GM12878 (cell line): ENCODE measurements around the gene LRRIQ4. TPM values are rescaled to one million over a fixed set of nuclear protein-coding genes. Genes with fewer than 3 reads are reported as not detected.

ENCODE experiments used
- BHLHE40 ChIP-seq, 2 experiments: fragments of 450-650 bp in 1 of 2; IDR thresholded peaks; 2 replicates each; pipeline ENCODE4 v1.6.1; 2011 to 2017; ENCODE audit warnings: low read depth in 2 of 2, borderline replicate concordance in 1 of 2, improper control_type of control experiment in 1 of 2, low read length in 1 of 2, mild to moderate bottlenecking in 1 of 2
- CBFB ChIP-seq: IDR thresholded peaks from 2 replicates; pipeline ENCODE4 v1.6.1; 2016; ENCODE audit warnings: antibody characterized with exemption, low read depth
- CHD2 ChIP-seq: IDR thresholded peaks from 2 replicates; pipeline ENCODE4 v1.6.1; 2011; ENCODE audit warnings: low read depth, low read length, improper control_type of control experiment, borderline replicate concordance
- EED ChIP-seq: sonication (generic); IDR thresholded peaks from 2 replicates; pipeline ENCODE4 v1.6.1; 2016; ENCODE audit warnings: antibody characterized with exemption, low read depth
- ELK1 ChIP-seq: IDR thresholded peaks from 2 replicates; pipeline ENCODE4 v1.6.1; 2012; ENCODE audit warnings: low read depth, low read length, improper control_type of control experiment
- IKZF1 ChIP-seq: fragments of 450-650 bp; conservative IDR thresholded peaks from 2 replicates; pipeline ENCODE4 v1.6.1; 2017; ENCODE audit warnings: antibody characterized with exemption, mild to moderate bottlenecking
- IRF5 ChIP-seq: fragments of 450-650 bp; IDR thresholded peaks from 2 replicates; pipeline ENCODE4 v1.6.1; 2017; ENCODE audit warnings: borderline replicate concordance
- NFIC ChIP-seq: IDR thresholded peaks from 2 replicates; pipeline ENCODE4 v1.6.1; 2012; ENCODE audit warnings: low read depth, mild to moderate bottlenecking, inconsistent platforms, low read length, moderate library complexity
- NFXL1 ChIP-seq: fragments of 450-650 bp; IDR thresholded peaks from 2 replicates; pipeline ENCODE4 v1.6.1; 2017; ENCODE audit warnings: antibody characterized with exemption, mild to moderate bottlenecking, borderline replicate concordance
- POLR2A ChIP-seq: IDR thresholded peaks from 2 replicates; pipeline ENCODE4 v1.6.1; 2011; ENCODE audit warnings: low read depth, mild to moderate bottlenecking, low read length
- POU2F2 ChIP-seq: IDR thresholded peaks from 3 replicates; pipeline ENCODE4 v1.6.1; 2011; ENCODE audit warnings: low read depth, mild to moderate bottlenecking, low read length, borderline replicate concordance
- SRF ChIP-seq, 2 experiments: IDR thresholded peaks; 2 replicates each; pipeline ENCODE4 v1.6.1; 2011; ENCODE audit warnings: low read depth in 2 of 2, low read length in 2 of 2, mild to moderate bottlenecking in 1 of 2, moderate library complexity in 1 of 2
- ZBTB40 ChIP-seq: fragments of 450-650 bp; IDR thresholded peaks from 2 replicates; pipeline ENCODE4 v1.6.1; 2016; ENCODE audit warnings: mild to moderate bottlenecking, moderate library complexity, borderline replicate concordance
- ZNF384 ChIP-seq: IDR thresholded peaks from 2 replicates; pipeline ENCODE4 v1.6.1; 2012; ENCODE audit warnings: low read depth, mild to moderate bottlenecking, low read length, improper control_type of control experiment, borderline replicate concordance
- polyA plus RNA-seq, 11 experiments: library from polyadenylated mRNA; depleted of rRNA in 4 of 11; unstranded in 6 of 11; stranded (reverse) in 5 of 11; fragments of >200 nt; fragmentation: Nextera tagmentation in 4 of 11; fragmentation: Illumina TruSeq in 1 of 11; extraction: Ambion mirVana in 4 of 11; extraction: Trizol in 1 of 11; gene quantifications; 1 replicate in 1 of 11; 2 replicates in 10 of 11; pipeline versions ENCODE4 v1.2.1 to v1.2.3, GENCODE V29; 2011 to 2016; ENCODE audit warnings: inconsistent platforms in 2 of 11, missing spikeins in 2 of 11, low read depth in 1 of 11
- total RNA-seq, 4 experiments: library from RNA; depleted of rRNA in 3 of 4; stranded (reverse); fragments of >200 nt in 3 of 4; fragmentation: Illumina TruSeq in 1 of 4; extraction: Trizol in 1 of 4; gene quantifications; 2 replicates each; pipeline versions ENCODE4 v1.2.1 to v1.2.3, GENCODE V29; 2013 to 2021
- TF ChIP-seq, protein P1 (sequence below): IDR thresholded peaks from 2 replicates; pipeline ENCODE4 v1.6.1; 2012; ENCODE audit warnings: low read depth, low read length, improper control_type of control experiment

The LRRIQ4 gene
- total and polyA plus RNA-seq, 10 of the 15 experiments (the other 5 are each of a cell fraction or from before 2014, with no cell fraction given): 0.06 to 0.21 (median 0.14) TPM; not detected in 3

- peak; percentile 70; the same call in 1 of the 2 replicates for TF ChIP-seq ZBTB40
- TF ChIP-seq SRF (IDR thresholded peaks at IDR 0.05; ENCODE audit: low read depth in 2 of 2, low read length in 2 of 2): 0 out of 4 replicates have a peak, but pooled peaks of 1 of the 2 experiments have one; percentile 59
- 0 out of 2 replicates have a peak, but pooled peaks have one; percentile 54 for TF ChIP-seq IRF5
- TF ChIP-seq POU2F2: peak; percentile 74; the same call in 2 of the 3 replicates
- TF ChIP-seq POLR2A: peak; percentile 82
- peak; percentile 47 for TF ChIP-seq IKZF1
- TF ChIP-seq BHLHE40 (IDR thresholded peaks at IDR 0.05; ENCODE audit: borderline replicate concordance in 1 of 2, low read depth in 2 of 2, low read length in 1 of 2): peak; percentile 26 to 63; a peak in 3 of 4 replicates
- 0 out of 2 replicates have a peak, but pooled peaks have one; percentile 11 for TF ChIP-seq EED
- TF ChIP-seq NFIC: no peak
- TF ChIP-seq CHD2: peak; percentile 97
- TF ChIP-seq ELK1: peak; percentile 52; the same call in 1 of the 2 replicates
- no peak for TF ChIP-seq NFXL1
- peak; percentile 89; the same call in 1 of the 2 replicates for TF ChIP-seq CBFB
- TF ChIP-seq, protein P1, sequence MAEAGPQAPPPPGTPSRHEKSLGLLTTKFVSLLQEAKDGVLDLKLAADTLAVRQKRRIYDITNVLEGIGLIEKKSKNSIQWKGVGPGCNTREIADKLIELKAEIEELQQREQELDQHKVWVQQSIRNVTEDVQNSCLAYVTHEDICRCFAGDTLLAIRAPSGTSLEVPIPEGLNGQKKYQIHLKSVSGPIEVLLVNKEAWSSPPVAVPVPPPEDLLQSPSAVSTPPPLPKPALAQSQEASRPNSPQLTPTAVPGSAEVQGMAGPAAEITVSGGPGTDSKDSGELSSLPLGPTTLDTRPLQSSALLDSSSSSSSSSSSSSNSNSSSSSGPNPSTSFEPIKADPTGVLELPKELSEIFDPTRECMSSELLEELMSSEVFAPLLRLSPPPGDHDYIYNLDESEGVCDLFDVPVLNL: 0 out of 2 replicates have a peak, but pooled peaks have one; percentile 32
- TF ChIP-seq ZNF384: no peak
These were observed 47.6 kb upstream of the LRRIQ4 start, which contains the start of gene TERC (continued) for GRCh38 chr3:169764882-169765612.
